HG03521 (cell line): ENCODE results near the gene PRIM2.
"Not testable (repeated sequence)": the region's sequence is repeated elsewhere in the genome, so short reads cannot be mapped to it uniquely, and the experiment has no call there.

Experiments used
- ATAC-seq: cut with Tn5 transposase; IDR thresholded peaks from one replicate; pipeline ENCODE4 v1.9.1; 2021; ENCODE audit warnings: mild to moderate bottlenecking, moderate library complexity; ENCODE audit not compliant: unreplicated experiment

Gene PRIM2

DNA sequence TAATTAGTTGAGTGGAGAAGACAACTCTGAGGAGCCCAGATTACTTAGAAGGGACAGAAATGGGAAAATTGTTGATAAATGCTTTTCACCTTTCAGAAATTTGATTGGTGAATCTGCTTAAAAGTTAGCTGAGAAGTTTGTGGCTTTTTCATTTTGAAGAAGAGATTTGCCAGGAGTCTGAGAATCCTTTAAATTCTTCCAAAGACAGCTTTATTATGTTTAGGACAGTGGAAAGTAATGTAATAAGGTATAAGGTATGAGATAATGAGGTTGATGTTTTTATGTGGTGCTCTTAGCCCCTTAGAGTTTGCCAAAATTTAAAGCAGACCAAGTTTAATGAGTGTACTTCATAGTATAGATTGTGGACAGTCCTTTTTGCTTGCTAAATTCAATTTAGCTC, 42.3 kb downstream of the PRIM2 start:
- not testable (repeated sequence) for ATAC-seq

DNA sequence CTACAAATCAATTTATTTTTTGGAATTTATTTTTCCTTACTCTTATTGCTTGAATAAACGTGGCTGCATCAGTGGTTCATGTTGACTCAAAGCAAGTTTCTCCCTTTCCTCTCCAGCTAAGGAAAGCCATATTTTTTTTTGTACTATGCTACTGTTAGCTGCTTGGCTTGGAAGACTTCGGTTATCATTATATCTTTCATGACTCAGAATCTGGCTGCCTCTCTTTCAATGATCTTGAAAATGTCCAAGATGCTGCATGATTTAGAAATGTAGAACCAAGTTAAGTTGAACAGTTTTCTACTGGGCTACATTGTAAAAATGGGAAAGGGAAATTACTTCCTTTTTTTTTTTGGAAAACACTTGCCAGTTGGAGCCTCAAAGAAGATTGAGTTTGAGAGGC, 44.9 kb downstream of the PRIM2 start:
- ATAC-seq: not testable (repeated sequence)

DNA sequence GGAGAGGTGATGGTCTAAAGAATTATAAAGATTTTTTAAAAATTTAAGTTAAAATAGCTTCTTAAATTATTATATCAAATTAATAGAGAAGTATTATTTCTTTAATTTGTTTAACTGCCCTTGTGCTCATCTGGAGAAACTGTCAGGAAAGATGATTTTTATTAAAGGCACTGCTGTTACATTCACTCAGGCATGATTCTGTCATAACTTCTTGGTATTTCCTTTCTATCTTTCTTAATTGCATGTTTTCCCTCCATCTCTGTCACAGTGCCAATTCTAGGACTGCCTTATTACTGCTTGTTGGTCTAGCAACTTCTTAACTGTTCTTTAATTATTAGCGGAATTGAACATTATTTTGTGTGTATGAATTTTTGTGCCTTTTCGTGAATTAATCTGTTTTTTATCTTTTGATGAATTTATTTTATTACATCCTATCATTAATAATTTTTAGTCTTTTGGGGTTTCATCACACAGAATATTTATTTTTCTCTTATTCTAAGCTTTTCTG, 47.7 kb downstream of the PRIM2 start:
- not testable (repeated sequence) for ATAC-seq

DNA sequence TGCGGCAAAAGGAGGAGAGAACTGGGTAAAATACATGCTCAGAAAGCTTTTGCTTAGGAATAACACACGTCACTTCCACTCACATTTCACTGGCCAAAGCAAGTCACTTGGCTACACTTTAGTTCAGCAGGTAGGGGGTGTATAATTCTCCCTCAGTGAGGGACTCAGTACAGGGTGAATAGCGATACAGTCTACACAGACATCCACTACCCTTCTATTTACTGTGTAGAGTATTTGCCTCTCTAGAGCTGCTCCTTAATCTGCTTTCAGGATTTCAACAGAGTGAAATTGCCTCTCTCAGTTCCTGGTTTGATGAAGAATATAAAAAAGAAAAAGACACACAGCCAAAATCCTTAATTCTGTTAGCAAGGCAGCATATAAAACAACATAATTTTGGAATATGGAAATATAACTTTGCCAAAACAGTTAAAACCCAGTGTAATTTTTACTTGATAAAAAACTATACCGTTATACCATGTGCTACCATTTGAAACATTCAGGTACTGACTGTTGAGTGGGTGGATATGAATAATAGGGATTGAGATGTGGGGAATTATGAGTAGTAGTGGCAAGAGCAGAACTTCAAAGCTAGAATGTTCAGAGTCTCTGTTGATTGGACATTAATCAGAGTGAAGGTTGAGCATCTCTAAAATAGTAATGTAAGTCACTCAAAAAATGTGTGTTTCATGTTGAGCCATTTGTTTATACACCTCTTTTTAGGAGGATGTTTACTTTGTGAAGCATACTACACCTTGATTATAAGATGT, 51.7 kb downstream of the PRIM2 start:
- ATAC-seq: not testable (repeated sequence)

DNA sequence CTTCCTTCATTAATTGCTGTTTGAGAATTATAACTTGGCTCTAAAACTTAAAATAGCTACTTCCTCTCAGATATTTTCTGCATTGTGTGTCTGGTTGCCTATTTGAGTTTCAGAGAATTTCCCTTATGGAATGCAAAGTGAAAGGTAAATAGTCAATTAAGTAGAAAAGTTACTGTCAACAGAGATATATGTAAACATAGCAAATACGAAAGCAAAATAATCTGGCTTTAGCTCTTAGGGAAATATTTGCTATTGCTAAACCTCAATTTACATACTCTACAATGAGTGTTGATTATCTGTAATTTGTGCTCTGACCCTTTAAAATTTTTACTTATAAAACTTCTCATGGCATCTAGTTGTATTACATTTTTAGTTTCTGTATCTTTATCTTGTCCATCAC, 54.3 kb downstream of the PRIM2 start:
- ATAC-seq: not testable (repeated sequence)

DNA sequence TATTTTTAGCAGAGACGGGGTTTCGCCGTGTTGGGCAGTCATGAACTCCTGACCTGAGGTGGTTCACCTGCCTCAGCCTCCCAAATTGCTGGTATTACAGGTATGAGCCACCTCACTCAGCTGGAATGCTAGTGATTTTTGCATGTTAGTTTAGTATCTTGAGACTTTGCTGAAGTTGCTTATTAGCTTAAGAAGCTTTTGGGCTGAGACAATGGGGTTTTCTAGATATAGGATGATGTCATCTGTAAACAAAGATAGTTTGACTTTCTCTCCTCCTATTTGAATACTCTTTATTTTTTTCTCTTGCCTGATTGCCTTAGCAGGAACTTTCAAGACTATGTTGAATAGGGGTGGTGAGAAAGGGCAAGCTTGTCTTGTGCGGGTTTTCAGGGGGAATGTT, 57.3 kb downstream of the PRIM2 start:
- not testable (repeated sequence) for ATAC-seq

DNA sequence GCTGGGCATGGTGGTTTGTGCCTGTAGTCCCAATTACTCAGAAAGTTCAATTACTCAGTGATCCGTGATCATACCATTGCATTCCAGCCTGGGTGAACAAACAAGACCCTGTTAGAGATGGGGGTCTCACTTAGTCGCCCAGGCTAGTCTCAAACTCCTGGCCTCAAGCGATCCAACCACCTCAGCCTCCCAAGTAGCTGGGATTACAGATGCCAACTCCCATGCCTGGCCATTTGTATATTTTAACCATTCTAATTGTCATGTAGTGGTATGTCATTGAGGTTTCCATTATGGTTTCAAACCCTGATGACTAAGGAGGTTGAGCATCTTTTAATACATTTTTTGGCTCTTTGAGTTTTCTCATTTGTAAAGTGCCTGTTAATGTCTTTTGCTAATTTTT, 58.7 kb downstream of the PRIM2 start:
- not testable (repeated sequence) for ATAC-seq

DNA sequence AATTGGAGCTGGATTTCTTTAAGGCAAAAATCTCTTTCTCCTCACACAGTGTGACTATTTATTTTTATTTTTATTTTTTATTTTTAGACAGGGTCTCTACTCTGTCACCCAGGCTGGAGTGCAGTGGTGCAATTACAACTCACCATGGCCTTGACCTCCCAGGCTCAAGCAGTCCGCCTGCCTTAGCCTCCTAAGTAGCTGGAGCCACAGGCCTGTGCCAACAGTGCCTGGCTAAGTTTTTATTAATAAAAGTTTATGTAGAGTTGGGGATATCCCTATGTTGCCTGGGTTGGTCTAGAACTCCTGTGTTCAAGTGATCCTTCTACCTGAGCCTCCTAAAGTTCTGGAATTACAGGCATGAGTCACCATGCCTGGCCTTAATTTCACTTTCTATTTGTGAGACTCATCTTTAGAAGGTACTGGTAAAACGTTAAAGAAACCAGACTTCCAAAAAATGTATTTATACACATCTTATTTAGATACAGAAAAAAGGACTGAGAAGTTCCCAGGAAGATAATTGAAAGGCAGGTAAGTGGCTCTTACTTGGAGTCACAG, 71.7 kb downstream of the PRIM2 start:
- ATAC-seq: not testable (repeated sequence)

DNA sequence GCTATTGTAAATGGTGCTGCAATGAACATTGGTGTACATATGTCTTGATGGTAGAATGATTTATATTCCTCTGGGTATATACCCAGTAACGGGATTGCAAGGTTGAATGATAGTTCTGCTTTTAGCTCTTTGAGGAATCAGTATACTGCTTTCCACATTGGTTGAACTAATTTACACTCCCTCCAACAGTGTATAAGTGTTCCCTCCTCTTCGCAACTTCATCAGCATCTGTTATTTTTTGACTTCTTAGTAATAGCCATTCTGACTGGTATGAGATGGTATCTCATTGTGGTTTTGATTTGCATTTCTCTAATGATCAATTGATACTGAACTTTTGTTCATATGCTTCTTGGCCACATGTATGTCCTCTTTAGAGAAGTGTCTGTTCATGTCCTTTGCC, 73.4 kb downstream of the PRIM2 start:
- not testable (repeated sequence) for ATAC-seq

DNA sequence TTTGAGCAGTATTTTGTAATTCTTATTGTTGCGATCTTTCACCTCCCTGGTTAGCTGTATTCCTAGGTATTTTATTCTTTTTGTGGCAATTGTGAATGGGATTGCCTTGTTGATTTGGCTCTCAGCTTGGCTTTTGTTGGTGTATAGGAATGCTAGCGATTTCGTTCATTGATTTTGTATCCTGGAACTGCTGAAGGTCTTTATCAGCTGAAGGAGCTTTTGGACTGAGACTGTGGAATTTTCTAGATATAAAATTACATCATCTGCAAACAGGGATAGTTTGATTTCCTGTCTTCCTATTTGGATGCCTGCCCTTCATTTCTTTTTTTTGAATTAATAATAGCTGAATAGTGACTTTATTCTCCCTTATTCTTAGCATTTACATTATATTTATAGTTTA, 74.6 kb downstream of the PRIM2 start:
- not testable (repeated sequence) for ATAC-seq

DNA sequence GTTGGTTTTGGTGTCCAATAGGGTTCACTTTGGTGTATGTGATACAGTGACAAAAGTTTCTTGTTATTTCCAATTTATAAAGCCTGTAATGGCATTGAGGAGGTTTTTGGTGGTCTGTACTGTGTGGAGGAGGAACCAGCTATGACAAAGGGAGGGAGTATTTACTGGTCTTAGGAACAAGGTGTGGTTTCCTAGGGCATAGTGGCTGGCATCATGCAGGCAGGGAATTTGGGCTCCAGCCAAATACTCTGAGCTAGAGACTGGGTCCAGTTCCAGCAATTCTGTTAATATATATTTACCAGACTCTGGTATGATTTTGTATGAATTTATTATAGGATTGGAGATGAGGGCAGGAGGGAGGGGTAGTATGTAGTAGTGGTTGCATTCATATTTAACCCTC, 101.9 kb downstream of the PRIM2 start:
- ATAC-seq: not testable (repeated sequence)

DNA sequence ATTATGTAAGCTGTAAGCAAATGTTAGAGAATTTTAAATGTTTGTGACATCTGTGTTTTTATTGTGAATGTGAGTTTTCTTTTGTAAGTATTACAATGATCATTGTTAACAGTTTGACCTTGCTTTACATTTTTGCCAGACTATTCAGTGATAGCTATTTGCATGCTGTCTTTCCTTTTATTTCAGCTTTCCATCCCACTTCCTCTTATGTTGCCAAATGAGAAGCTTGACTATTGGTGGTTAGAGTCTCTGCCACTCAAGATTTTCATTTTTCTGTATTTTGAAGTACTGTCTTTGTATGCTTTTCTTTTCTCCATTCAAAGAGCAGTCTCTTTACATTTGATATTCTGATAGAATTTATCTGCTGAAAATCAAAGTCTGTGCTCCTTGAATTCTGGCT, 104.1 kb downstream of the PRIM2 start:
- ATAC-seq: no peak

DNA sequence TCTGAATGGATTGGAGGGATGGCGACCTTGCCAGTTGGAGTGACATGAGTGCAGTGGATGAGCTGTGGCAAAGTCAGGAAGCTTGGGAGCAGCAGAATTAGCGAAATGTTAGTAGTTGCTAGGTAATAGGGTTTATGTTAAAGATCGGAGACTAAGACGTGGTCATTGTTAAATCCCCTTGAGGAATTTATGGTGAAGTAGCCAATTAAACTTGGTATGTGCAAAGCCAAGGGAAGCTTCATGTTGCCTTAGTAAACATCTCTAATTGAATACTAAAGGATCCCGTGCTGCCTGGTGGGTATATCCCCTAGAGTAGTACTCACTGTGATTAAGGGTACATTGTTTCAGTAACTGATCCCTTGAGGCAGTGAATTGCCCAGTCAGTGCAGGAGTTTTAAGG, 106.0 kb downstream of the PRIM2 start:
- ATAC-seq: no peak

DNA sequence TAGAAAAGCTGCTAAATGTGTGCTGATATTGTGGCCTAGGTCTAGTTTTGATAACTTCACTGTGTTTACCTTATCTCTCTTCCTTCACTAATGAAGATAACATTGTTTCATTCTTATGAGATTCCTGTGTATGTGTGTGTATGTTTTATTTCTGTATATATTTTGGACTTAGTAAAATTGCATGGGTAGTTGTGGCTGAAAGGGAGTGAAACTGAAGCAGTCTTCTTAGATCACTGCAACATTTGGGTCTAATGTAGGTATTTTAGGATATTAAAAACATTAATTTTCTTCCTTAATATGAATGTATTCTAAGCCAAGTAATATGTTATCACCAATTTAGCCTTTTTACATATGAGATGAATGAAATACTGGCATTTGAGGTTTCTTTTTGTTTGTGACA, 114.3 kb downstream of the PRIM2 start:
- not testable (repeated sequence) for ATAC-seq

DNA sequence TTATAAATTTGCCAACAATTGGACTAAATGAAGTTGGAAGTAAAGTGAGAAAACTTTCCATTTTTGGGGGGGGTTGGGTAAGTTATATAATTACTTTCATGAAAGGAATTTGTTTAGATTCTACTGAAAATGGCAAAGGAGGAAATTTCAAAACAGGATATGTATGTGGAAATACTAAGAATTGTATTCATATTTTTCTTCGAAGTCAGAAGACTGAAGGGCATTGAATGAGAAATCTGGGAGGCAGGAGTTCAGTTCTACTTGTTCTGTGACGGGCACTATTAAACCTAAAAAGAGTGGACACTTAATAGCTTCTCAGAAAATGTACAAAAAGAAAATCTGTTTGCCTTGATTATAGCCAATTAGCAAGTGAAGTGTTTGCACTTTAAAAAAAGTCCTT, 114.7 kb downstream of the PRIM2 start:
- no peak for ATAC-seq

DNA sequence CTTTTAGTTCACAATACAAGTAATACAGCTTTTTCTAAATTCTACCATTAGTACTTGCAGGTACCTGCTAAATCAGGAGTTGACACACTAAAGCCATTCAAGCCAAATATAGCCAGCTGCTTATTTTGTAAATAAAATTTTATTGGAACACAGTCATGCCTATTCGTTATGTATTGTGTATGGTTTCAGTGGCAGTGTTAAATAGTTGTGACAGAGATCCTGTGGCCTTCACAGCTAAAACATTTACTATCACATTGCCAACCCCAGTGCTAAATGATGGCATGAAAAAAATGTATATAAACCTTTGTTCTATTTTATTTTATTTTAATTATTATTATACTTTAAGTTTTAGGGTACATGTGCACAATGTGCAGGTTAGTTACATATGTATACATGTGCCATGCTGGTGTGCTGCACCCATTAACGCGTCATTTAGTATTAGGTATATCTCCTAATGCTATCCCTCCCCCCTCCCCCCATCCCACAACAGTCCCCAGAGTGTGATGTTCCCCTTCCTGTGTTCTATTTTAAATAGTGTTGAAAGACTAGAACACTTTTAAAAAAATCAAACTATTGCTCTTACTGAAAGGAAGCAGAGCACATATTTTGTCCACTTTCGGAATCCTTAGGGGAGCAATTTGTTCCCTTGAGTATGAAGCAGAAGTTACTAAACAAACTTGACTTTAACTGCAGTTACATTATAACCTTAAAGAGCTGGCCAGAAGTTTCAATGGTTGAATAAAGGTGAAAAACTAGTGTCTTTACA, 115.7 kb downstream of the PRIM2 start:
- ATAC-seq: no peak

DNA sequence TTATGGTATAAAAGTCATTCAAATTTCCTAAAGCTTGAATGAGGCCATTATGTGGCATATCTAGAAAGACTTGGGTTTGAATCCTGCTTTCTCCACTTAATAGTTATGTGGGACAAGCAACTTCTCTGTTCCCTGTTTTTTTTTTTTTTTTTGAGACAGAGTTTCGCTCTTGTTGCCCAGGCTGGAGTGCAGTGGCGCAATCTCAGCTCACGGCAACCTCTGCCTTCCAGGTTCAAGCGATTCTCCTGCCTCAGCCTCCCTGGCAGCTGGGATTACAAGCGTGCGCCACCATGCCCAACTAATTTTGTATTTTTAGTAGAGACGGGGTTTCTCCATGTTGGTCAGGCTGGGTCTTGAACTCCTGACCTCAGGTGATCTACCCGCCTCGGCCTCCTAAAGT, 116.4 kb downstream of the PRIM2 start:
- ATAC-seq: not testable (repeated sequence)

DNA sequence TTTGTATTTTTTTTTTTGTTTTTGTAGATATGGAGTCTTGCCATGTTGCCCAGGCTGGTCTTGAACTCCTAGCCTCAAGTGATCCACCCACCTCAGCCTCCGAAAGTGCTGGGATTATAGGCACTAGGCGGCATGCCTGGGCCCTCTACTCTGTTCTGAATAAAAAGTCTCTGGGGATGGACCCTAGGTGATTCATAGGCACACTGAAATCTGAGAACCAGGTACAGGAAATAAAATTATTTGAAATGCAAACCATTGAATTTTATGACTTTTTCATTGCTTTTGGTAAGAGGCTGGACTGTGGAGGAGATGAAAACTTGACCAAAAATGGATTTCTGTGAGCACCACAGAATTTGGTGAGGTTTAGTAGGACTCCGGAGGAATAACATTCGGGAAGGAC, 117.5 kb downstream of the PRIM2 start:
- ATAC-seq: no peak

DNA sequence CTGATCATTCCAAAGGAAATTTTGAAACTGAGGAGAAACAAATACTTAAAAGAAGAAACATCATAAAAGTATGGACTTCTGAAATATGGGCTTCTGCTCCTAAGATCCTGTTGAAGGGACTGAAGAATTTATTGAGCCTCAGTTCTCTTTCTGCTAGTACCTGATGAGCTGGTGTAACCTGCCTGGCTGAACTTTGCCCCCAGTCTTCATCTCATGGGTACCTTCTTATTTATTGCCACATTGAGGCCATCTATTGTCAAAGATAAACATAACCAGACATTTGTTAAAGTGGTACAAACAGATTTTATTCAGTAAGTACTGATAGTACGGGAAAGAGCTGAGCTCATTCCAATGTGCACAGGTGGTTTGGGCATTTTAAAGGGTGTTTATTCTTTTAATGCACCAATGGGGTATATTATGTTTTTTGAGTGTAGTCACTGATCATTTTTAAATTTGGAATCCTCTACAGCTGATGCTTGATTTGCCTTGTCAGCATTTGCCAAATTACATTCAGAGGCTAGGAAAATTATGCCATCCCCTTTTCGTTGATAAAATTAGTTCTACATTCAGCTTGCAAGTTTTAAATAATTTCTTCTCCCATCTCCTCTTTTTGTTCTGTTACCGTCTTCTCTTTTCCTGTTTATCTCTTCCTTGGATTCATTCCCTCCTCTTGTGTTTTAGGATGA, 118.2 kb downstream of the PRIM2 start:
- ATAC-seq: no peak

DNA sequence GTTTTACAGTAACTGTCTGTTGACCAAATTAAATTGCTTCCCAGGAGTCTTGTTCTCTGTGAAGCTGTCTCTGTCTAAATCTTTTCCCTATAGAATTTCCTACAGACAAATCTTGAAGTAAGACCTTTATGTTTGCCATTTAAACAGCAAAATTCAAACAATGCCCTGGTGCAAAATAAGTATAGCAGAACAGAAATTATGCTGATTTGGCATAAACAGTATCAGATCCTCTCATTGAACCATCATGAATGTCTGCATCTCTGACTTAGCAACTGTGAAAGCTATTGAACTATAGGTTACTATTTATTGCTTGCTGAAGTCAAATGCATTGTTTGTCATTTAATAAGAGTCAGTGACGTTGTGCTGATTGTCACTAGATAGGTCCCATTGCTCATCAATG, 123.3 kb downstream of the PRIM2 start:
- not testable (repeated sequence) for ATAC-seq

DNA sequence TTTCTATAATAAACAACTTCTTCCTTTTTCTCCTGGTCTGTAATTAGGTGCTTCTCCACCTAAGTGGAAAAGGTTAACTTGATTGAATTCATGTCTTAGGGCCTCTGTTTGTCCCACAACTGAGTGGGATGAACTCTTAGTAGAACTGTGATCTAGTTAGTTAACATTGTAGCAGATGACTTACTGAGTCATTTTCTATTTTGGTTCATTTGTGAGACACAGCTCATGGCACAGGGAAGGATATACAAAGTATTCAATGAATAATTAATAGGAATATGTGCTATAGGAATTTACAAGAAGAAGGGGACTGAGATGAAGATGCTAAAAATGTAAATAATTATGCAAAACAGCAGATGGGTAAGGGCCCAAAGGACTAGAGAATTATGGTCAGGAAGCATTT, 124.7 kb downstream of the PRIM2 start:
- ATAC-seq: not testable (repeated sequence)
